Neural cell (in vitro differentiated cells): ENCODE data around the gene TELO2. TPM values are rescaled to one million over a fixed set of nuclear protein-coding genes. Genes with fewer than 3 reads are reported as not detected.

Source experiments
- H2AFZ ChIP-seq: fragments of 200-600, 300-800 bp; sonication (generic), shearing (Covaris generic); 2 replicates; pipeline ENCODE4 v1.6.0; 2014; ENCODE audit warnings: low read depth, mild to moderate bottlenecking, antibody characterized with exemption, low read length, moderate library complexity
- H3F3A ChIP-seq: fragments of 200-600 bp; shearing (Covaris generic); 2 replicates; pipeline ENCODE4 v1.6.1; 2016; ENCODE audit warnings: mild to moderate bottlenecking, moderate library complexity, mixed read lengths, antibody characterized with exemption, low read length; ENCODE audit not compliant: insufficient read depth, poor library complexity, severe bottlenecking
- H3K27ac ChIP-seq: fragments of 200-600, 300-800 bp; sonication (generic), shearing (Covaris generic); 2 replicates; pipeline ENCODE4 v1.5.1; 2014; ENCODE audit warnings: mild to moderate bottlenecking, low read length, moderate library complexity
- H3K27me3 ChIP-seq: fragments of 300-800, 200-600 bp; sonication (generic), shearing (Covaris generic); 2 replicates; pipeline ENCODE4 v1.6.0; 2014; ENCODE audit warnings: mild to moderate bottlenecking, low read depth, low read length, moderate library complexity; ENCODE audit not compliant: insufficient read depth
- H3K36me3 ChIP-seq: fragments of 300-800, 200-600 bp; sonication (generic), shearing (Covaris generic); 2 replicates; pipeline ENCODE4 v1.5.1; 2014; ENCODE audit warnings: mild to moderate bottlenecking, antibody characterized with exemption, low read length, moderate library complexity; ENCODE audit not compliant: insufficient read depth
- H3K4me2 ChIP-seq: fragments of 300-800, 200-600 bp; sonication (generic), shearing (Covaris generic); 2 replicates; pipeline ENCODE4 v1.6.0; 2014; ENCODE audit warnings: mild to moderate bottlenecking, low read length
- H3K4me3 ChIP-seq: fragments of 300-800, 200-600 bp; sonication (generic), shearing (Covaris generic); 2 replicates; pipeline ENCODE4 v1.5.1; 2014; ENCODE audit warnings: mild to moderate bottlenecking, low read length, moderate library complexity
- H3K79me2 ChIP-seq: fragments of 200-600 bp; shearing (Covaris generic); replicated peaks from 2 replicates; pipeline ENCODE4 v1.6.0; 2014; ENCODE audit warnings: mild to moderate bottlenecking, low read length, moderate library complexity; ENCODE audit not compliant: insufficient read depth
- H3K9ac ChIP-seq: fragments of 300-800, 200-600 bp; sonication (generic), shearing (Covaris generic); 2 replicates; pipeline ENCODE4 v1.6.1; 2016; ENCODE audit warnings: mild to moderate bottlenecking, low read length, mixed read lengths
- H3K9me2 ChIP-seq: fragments of 200-600 bp; shearing (Covaris generic); 2 replicates; pipeline ENCODE4 v1.6.1; 2016; ENCODE audit warnings: mild to moderate bottlenecking, low read length, mixed read lengths; ENCODE audit not compliant: insufficient read depth
- H3K9me3 ChIP-seq: fragments of 200-600, 300-800 bp; sonication (generic), shearing (Covaris generic); 2 replicates; pipeline ENCODE4 v1.6.1; 2016; ENCODE audit warnings: mild to moderate bottlenecking, mixed run types, low read length, moderate library complexity, mixed read lengths
- H4K20me1 ChIP-seq: fragments of 200-600 bp; shearing (Covaris generic); 2 replicates; pipeline ENCODE4 v1.6.1; 2016; ENCODE audit warnings: mild to moderate bottlenecking, mixed run types; ENCODE audit not compliant: insufficient read depth
- CTCF ChIP-seq: fragments of 450-650 bp; IDR thresholded peaks from 2 replicates; pipeline ENCODE4 v1.5.1; 2014; ENCODE audit warnings: antibody characterized with exemption, mild to moderate bottlenecking, moderate library complexity; ENCODE audit not compliant: poor library complexity, severe bottlenecking
- EP300 ChIP-seq: fragments of 450-650 bp; conservative IDR thresholded peaks from 2 replicates; pipeline ENCODE4 v1.6.1; 2014; ENCODE audit warnings: antibody characterized with exemption, mild to moderate bottlenecking, moderate library complexity; ENCODE audit not compliant: poor library complexity, severe bottlenecking
- EZH2 ChIP-seq: fragments of 200-600, 300-800 bp; shearing (Covaris generic), sonication (generic); IDR thresholded peaks from 2 replicates; pipeline ENCODE4 v1.6.1; 2014; ENCODE audit warnings: antibody characterized with exemption, low read length, borderline replicate concordance, mild to moderate bottlenecking; ENCODE audit not compliant: insufficient read depth, poor library complexity, severe bottlenecking
- MXI1 ChIP-seq: fragments of 450-650 bp; conservative IDR thresholded peaks from 2 replicates; pipeline ENCODE4 v1.6.1; 2014; ENCODE audit warnings: antibody characterized with exemption, mild to moderate bottlenecking; ENCODE audit not compliant: poor library complexity, severe bottlenecking
- POLR2AphosphoS5 ChIP-seq: IDR thresholded peaks from 2 replicates; pipeline ENCODE4 v1.6.1; 2012
- RAD21 ChIP-seq: fragments of 450-650 bp; conservative IDR thresholded peaks from 2 replicates; pipeline ENCODE4 v1.6.1; 2014; ENCODE audit warnings: antibody characterized with exemption, mild to moderate bottlenecking, moderate library complexity
- REST ChIP-seq: IDR thresholded peaks from 2 replicates; pipeline ENCODE4 v1.6.1; 2012; ENCODE audit warnings: borderline replicate concordance
- SMC3 ChIP-seq: fragments of 450-650 bp; conservative IDR thresholded peaks from 2 replicates; pipeline ENCODE4 v1.6.1; 2014; ENCODE audit warnings: antibody characterized with exemption, mild to moderate bottlenecking, moderate library complexity; ENCODE audit not compliant: poor library complexity
- TAF1 ChIP-seq: IDR thresholded peaks from 2 replicates; pipeline ENCODE4 v1.6.1; 2012; ENCODE audit warnings: low read depth
- polyA plus RNA-seq: library from polyadenylated mRNA; depleted of rRNA; stranded (reverse); fragments of >200 nt; gene quantifications from 2 replicates; pipeline ENCODE4 v1.2.3, GENCODE V29; 2014

Gene TELO2
- polyA plus RNA-seq, 1 donor from 2014 or later, result 50.4 TPM

- H3K27ac ChIP-seq, result no peak overlapping the region
- H3K27me3 ChIP-seq, result no peaks in the 10 kb centered on the region
- TF ChIP-seq EZH2, result no peak
- TF ChIP-seq TAF1, result no peak
- no peak for TF ChIP-seq REST
- no peak for TF ChIP-seq RAD21
- no peak for TF ChIP-seq POLR2AphosphoS5
- no peak for TF ChIP-seq CTCF
- no peak for TF ChIP-seq MXI1
- no peak for TF ChIP-seq EP300
- no peak for TF ChIP-seq SMC3
- no peak overlapping the region for H3K4me2 ChIP-seq
- H3K79me2 ChIP-seq, result no peaks in the 10 kb centered on the region
- no peaks in the 10 kb centered on the region for H3F3A ChIP-seq
- H3K9me2 ChIP-seq, result no peaks in the 10 kb centered on the region
- no peaks in the 10 kb centered on the region for H3K9me3 ChIP-seq
- no peaks in the 10 kb centered on the region for H4K20me1 ChIP-seq
- no peak overlapping the region for H3K9ac ChIP-seq
- H2AFZ ChIP-seq, result no peak overlapping the region
- no peak overlapping the region for H3K4me3 ChIP-seq
- H3K36me3 ChIP-seq, result no peaks in the 10 kb centered on the region
Measured at GRCh38 chr16:1545044-1546040, 52.2 kb downstream of the TELO2 start.

GRCh38 chr16:1546430-1546829 is 53.3 kb downstream of the TELO2 start:
- Histone ChIP-seq H4K20me1 (no peaks in the 10 kb centered on the region), H3K79me2 (no peaks in the 10 kb centered on the region), H3F3A (no peaks in the 10 kb centered on the region), H3K9ac (no peak overlapping the region), H2AFZ (no peak overlapping the region), H3K9me2 (no peaks in the 10 kb centered on the region), H3K27ac (no peak overlapping the region), H3K4me3 (no peak overlapping the region), H3K36me3 (no peaks in the 10 kb centered on the region), H3K27me3 (no peaks in the 10 kb centered on the region), H3K4me2 (no peak overlapping the region), H3K9me3 (no peaks in the 10 kb centered on the region)
- TF ChIP-seq REST (no peak), RAD21 (no peak), EZH2 (no peak), CTCF (no peak), TAF1 (no peak), EP300 (no peak), MXI1 (no peak), POLR2AphosphoS5 (no peak), SMC3 (no peak)
